Measurements from ENCODE around the gene USP36. TPM values are rescaled to one million over a fixed set of nuclear protein-coding genes. Genes with fewer than 3 reads are reported as not detected.

The USP36 gene
- polyA plus RNA-seq, 3 donors: 4.4 to 30.0 (median 6.1) TPM

DNA sequence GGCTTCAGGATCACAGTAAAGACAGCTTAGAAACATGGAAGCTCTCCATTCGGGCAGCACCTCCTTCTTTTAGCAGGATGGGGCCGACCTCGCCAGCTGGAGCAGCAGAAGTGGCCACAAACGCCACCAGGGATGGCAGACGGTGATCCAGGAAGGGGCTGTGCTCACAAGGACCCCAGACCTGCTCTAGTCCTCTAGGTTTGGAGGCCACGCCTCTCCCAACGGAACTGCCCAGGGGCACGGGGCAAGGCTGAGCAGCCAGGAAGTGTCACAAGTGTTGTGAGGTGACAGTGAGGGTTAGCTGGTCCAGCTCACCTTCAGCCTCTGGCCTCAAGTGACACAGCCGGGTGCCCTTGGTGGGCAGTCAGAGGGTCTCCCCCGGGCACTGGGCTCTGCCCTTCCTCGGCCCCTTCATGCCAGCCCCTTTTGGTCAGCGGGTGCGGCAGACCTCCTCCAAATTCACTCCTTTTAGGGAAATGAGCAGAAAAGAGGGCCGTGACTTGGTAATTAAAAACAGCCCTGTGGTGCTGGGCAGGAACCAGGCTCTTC lies 42.0 kb upstream of the USP36 start:
- Histone ChIP-seq H3K9me3 (replicated peaks in 1 of 2; ENCODE audit: control insufficient read depth in 1 of 2, insufficient read depth in 1 of 2, low read length in 2 of 2) (no peaks in the 10 kb centered on the region), H3K27ac (ENCODE audit: low read depth in 1 of 2, low read length in 2 of 2) (peak overlapping the region; percentile 96 to 98), H4K20me1 (ENCODE audit: insufficient read depth, low read length) (peaks cover 69% of the 10 kb centered on the region), H3K4me1 (ENCODE audit: control insufficient read depth in 1 of 2, insufficient read depth in 2 of 2, low read length in 2 of 2) (peaks cover 71 to 85% of the 10 kb centered on the region in 2 donors), H3K79me2 (ENCODE audit: insufficient read depth, low read length) (peaks cover 92% of the 10 kb centered on the region), H3K4me3 (replicated peaks in 1 of 3; ENCODE audit: low read depth in 2 of 3, low read length in 3 of 3) (peak overlapping the region in 1 of 3 experiments; percentile 59), H3K27me3 (ENCODE audit: control insufficient read depth in 2 of 2, insufficient read depth in 2 of 2, low read length in 2 of 2) (no peaks in the 10 kb centered on the region), H2AFZ (ENCODE audit: insufficient read depth, low read depth, low read length, poor library complexity, severe bottlenecking) (peak overlapping the region; percentile 46), H3K4me2 (replicated peaks; ENCODE audit: extremely low read depth, low read length, poor library complexity, severe bottlenecking) (peak overlapping the region; percentile 71), H3K36me3 (replicated peaks in 1 of 2; ENCODE audit: control insufficient read depth in 1 of 2, insufficient read depth in 2 of 2, low read length in 2 of 2) (peaks cover 10 to 48% of the 10 kb centered on the region in 2 donors), H3K9ac (ENCODE audit: insufficient read depth, low read length, poor library complexity, severe bottlenecking) (peak overlapping the region; percentile 83)
- H3K27me3 Mint-ChIP-seq (ENCODE audit: low read depth in 3 of 3): peaks cover 0 to 2% (median 2%) of the 10 kb centered on the region in 3 donors
- H3K9me3 Mint-ChIP-seq: peaks cover 0 to 2% (median 0%) of the 10 kb centered on the region in 7 donors
- DNase-seq: peak; percentile 76 to 81 (median 78)
- peak overlapping the region; percentile 97 to 99 (median 98) for H3K27ac Mint-ChIP-seq
- no peak for TF ChIP-seq CTCF (IDR thresholded peaks at IDR 0.05)
- 3% methylated on average over 10 of the region's 14 CpGs for WGBS (ENCODE audit: insufficient coverage)
- H3K36me3 Mint-ChIP-seq: peaks cover 42 to 62% of the 10 kb centered on the region in 2 donors
- peak overlapping the region; percentile 49 to 79 for H3K4me3 Mint-ChIP-seq
- intact Hi-C loops (cut with micrococcal nuclease): loop anchor here (1.0 to 5.0 kb wide), 3 partner anchors 20 to 40 kb away; no protein-coding TSS in a partner anchor
- peaks cover 68% of the 10 kb centered on the region for H3K4me1 Mint-ChIP-seq

- no peaks in the 10 kb centered on the region for H3K27me3 ChIP-seq (ENCODE audit: control insufficient read depth in 2 of 2, insufficient read depth in 2 of 2, low read length in 2 of 2)
- Mint-ChIP-seq H3K9me3 (peaks cover 0 to 2% (median 0%) of the 10 kb centered on the region in 7 donors), H3K27ac (peak overlapping the region; percentile 73 to 97 (median 88)), H3K4me3 (peak overlapping the region; percentile 13 to 62), H3K36me3 (peaks cover 37 to 46% of the 10 kb centered on the region in 2 donors), H3K27me3 (ENCODE audit: low read depth in 3 of 3) (peaks cover 0 to 2% (median 2%) of the 10 kb centered on the region in 3 donors), H3K4me1 (peaks cover 69% of the 10 kb centered on the region)
- no peak for TF ChIP-seq CTCF (IDR thresholded peaks at IDR 0.05)
- peaks cover 92% of the 10 kb centered on the region for H3K79me2 ChIP-seq (ENCODE audit: insufficient read depth, low read length)
- peak overlapping the region; percentile 46 for H2AFZ ChIP-seq (ENCODE audit: insufficient read depth, low read depth, low read length, poor library complexity, severe bottlenecking)
- H3K4me1 ChIP-seq (ENCODE audit: control insufficient read depth in 1 of 2, insufficient read depth in 2 of 2, low read length in 2 of 2): peaks cover 70 to 88% of the 10 kb centered on the region in 2 donors
- H3K36me3 ChIP-seq (replicated peaks in 1 of 2; ENCODE audit: control insufficient read depth in 1 of 2, insufficient read depth in 2 of 2, low read length in 2 of 2): peaks cover 6 to 32% of the 10 kb centered on the region in 2 donors
- DNase-seq: peak; percentile 36 to 77 (median 66)
- H3K9ac ChIP-seq (ENCODE audit: insufficient read depth, low read length, poor library complexity, severe bottlenecking): peak overlapping the region; percentile 49
- peak overlapping the region; percentile 57 for H3K4me2 ChIP-seq (replicated peaks; ENCODE audit: extremely low read depth, low read length, poor library complexity, severe bottlenecking)
- WGBS (ENCODE audit: insufficient coverage): 33% methylated on average over 17 of the region's 28 CpGs
- H4K20me1 ChIP-seq (ENCODE audit: insufficient read depth, low read length): peaks cover 80% of the 10 kb centered on the region
- H3K9me3 ChIP-seq (replicated peaks in 1 of 2; ENCODE audit: control insufficient read depth in 1 of 2, insufficient read depth in 1 of 2, low read length in 2 of 2): no peaks in the 10 kb centered on the region
- intact Hi-C loops (cut with micrococcal nuclease): loop anchor here (5.0 kb wide), 2 partner anchors 38 to 43 kb away; no protein-coding TSS in a partner anchor
- peak overlapping the region; percentile 51 to 73 for H3K27ac ChIP-seq (ENCODE audit: low read depth in 1 of 2, low read length in 2 of 2)
- peak overlapping the region in 1 of 3 experiments; percentile 42 for H3K4me3 ChIP-seq (replicated peaks in 1 of 3; ENCODE audit: low read depth in 2 of 3, low read length in 3 of 3)
These were observed 39.1 kb upstream of the USP36 start for GRCh38 chr17:78879635-78880186.

Measured in CD14-positive monocyte (primary cell).